Activated B cell treated with CpG ODN at 0.5 μM for 24 hours (primary cell): ENCODE data around the gene SH3PXD2A. TPM values are rescaled to one million over a fixed set of nuclear protein-coding genes. Genes with fewer than 3 reads are reported as not detected.

Experiments
- ATAC-seq: fragments of 200-7000 bp; cut with Tn5 transposase; one replicate; pipeline ENCODE4 v1.10.0; 2021; ENCODE audit warnings: low read depth, mild to moderate bottlenecking, moderate library complexity
- CTCF ChIA-PET: fragments of 350-600 bp; sonication (Branson Sonifier 250); formaldehyde crosslinking; loops from one replicate; lab custom pipeline; 2021; ENCODE audit warnings: antibody characterized with exemption; lab: Charles Lee
- POLR2A ChIA-PET: fragments of 350-600 bp; sonication (Branson Sonifier 250); formaldehyde crosslinking; loops from one replicate; lab custom pipeline; 2021; ENCODE audit warnings: antibody characterized with exemption; lab: Charles Lee
- DNase-seq: peaks from one replicate; pipeline ENCODE4 v3.0.0; 2022
- H3K27ac Mint-ChIP-seq: one replicate; pipeline ENCODE4 v1.8.0; 2020; ENCODE audit warnings: mixed read lengths
- H3K27me3 Mint-ChIP-seq: one replicate; pipeline ENCODE4 v1.8.0; 2021; ENCODE audit warnings: mixed read lengths
- H3K36me3 Mint-ChIP-seq: one replicate; pipeline ENCODE4 v1.8.0; 2021; ENCODE audit warnings: low read depth, mixed read lengths
- H3K4me1 Mint-ChIP-seq: one replicate; pipeline ENCODE4 v1.8.0; 2021; ENCODE audit warnings: mixed read lengths
- H3K4me3 Mint-ChIP-seq: one replicate; pipeline ENCODE4 v1.8.0; 2020; ENCODE audit warnings: mild to moderate bottlenecking, mixed read lengths
- H3K9me3 Mint-ChIP-seq: one replicate; pipeline ENCODE4 v1.8.0; 2020; ENCODE audit warnings: mixed read lengths
- CTCF ChIP-seq: fragments of 200-600 bp; IDR thresholded peaks from one replicate; pipeline ENCODE4 v1.8.0; 2022; ENCODE audit warnings: antibody characterized with exemption, mild to moderate bottlenecking
- intact Hi-C: fragments of 100-400 bp; cut with micrococcal nuclease; formaldehyde crosslinking; loops from one replicate; pipeline ENCODE4 v1.15.1; 2024
- total RNA-seq: library from RNA; stranded (reverse); gene quantifications from 2 replicates; pipeline ENCODE4 v1.2.3, GENCODE V29; 2022

Gene SH3PXD2A
- total RNA-seq, 1 donor from 2014 or later = 18.2 TPM

- Mint-ChIP-seq H3K9me3 (peaks cover 6% of the 10 kb centered on the region), H3K4me3 (no peak overlapping the region), H3K36me3 (no peaks in the 10 kb centered on the region), H3K4me1 (peaks cover 3% of the 10 kb centered on the region), H3K27ac (no peak overlapping the region), H3K27me3 (peaks cover 13% of the 10 kb centered on the region)
- ATAC-seq (no peak), DNase-seq (no peak)
- intact Hi-C loops = no loop called here
- ChIA-PET CTCF (interaction anchor here (0.7 kb wide), 1 partner anchor 39 kb away, joined by 3 read pairs; no protein-coding TSS in a partner anchor), POLR2A (no interaction called here)
- no peak for TF ChIP-seq CTCF
Measured at GRCh38 chr10:103751667-103752290, 103.6 kb downstream of the SH3PXD2A start.

DNA sequence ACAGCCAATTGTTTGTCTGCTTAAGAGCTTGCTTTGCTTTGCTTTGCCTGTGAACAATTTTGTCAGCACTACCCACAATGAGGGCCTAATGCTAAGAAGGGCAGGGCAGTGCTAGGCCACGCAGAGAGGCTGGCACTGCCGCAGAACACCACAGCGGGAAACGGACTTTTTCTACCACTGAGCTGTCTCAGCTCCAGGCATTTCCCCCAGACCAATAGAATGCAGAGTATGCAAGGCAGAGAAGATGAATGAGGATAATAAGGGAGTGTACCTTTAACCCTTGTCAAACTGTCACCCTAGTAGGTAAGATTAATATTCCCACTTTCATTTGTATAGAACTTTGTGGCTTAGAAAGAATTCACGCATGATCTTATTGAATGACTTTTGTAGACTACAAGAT, 104.5 kb downstream of the SH3PXD2A start:
- Mint-ChIP-seq H3K4me3 (no peak overlapping the region), H3K27ac (no peak overlapping the region), H3K4me1 (peaks cover 3% of the 10 kb centered on the region), H3K9me3 (peaks cover 6% of the 10 kb centered on the region), H3K36me3 (no peaks in the 10 kb centered on the region), H3K27me3 (peaks cover 10% of the 10 kb centered on the region)
- TF ChIP-seq CTCF = no peak
- DNase-seq (no peak), ATAC-seq (no peak)
- CTCF ChIA-PET = no interaction called here
- POLR2A ChIA-PET = no interaction called here
- intact Hi-C loops = no loop called here

DNA sequence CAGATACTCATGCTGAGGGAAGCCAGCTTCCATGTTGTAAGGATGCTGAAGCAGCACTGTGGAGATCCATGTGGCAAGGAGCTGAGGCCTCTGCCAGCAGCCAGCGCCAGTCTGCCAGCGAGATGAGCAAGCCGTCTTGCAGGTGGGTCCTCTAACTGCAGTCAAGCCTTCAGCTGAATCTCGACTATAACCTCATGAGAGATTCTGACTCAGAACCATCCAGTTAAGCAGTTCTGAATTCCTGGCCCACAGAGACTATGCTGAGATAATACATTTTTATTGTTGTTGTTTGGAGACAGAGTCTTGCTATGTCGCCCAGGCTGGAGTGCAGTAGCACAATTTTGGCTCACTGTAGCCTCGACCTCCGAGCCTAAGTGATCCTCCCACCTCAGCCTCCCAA, 105.6 kb downstream of the SH3PXD2A start:
- TF ChIP-seq CTCF = no peak
- no peak for DNase-seq
- Mint-ChIP-seq H3K27me3 (peaks cover 6% of the 10 kb centered on the region), H3K36me3 (no peaks in the 10 kb centered on the region), H3K9me3 (peaks cover 6% of the 10 kb centered on the region), H3K27ac (no peak overlapping the region), H3K4me1 (peaks cover 3% of the 10 kb centered on the region), H3K4me3 (no peak overlapping the region)
- ATAC-seq = no peak
- POLR2A ChIA-PET = no interaction called here
- intact Hi-C loops = no loop called here
- CTCF ChIA-PET = no interaction called here

GRCh38 chr10:103748020-103748419, 107.4 kb downstream of the SH3PXD2A start:
- DNase-seq (no peak), ATAC-seq (no peak)
- Mint-ChIP-seq H3K27ac (no peak overlapping the region), H3K36me3 (no peaks in the 10 kb centered on the region), H3K9me3 (peaks cover 6% of the 10 kb centered on the region), H3K27me3 (peaks cover 6% of the 10 kb centered on the region), H3K4me3 (no peak overlapping the region), H3K4me1 (peaks cover 3% of the 10 kb centered on the region)
- no peak for TF ChIP-seq CTCF
- ChIA-PET CTCF (no interaction called here), POLR2A (no interaction called here)
- intact Hi-C loops = no loop called here

- CTCF ChIA-PET = no interaction called here
- no peak for ATAC-seq
- Mint-ChIP-seq H3K4me3 (no peak overlapping the region), H3K27me3 (peaks cover 6% of the 10 kb centered on the region), H3K4me1 (peaks cover 3% of the 10 kb centered on the region), H3K36me3 (no peaks in the 10 kb centered on the region), H3K27ac (no peak overlapping the region), H3K9me3 (peaks cover 2% of the 10 kb centered on the region)
- TF ChIP-seq CTCF = no peak
- no peak for DNase-seq
- intact Hi-C loops = no loop called here
- POLR2A ChIA-PET = no interaction called here
Measured at GRCh38 chr10:103747193-103747865, 108.0 kb downstream of the SH3PXD2A start.
